Activated CD8-positive, alpha-beta T cell treated with anti-CD3 and anti-CD28 coated beads, Interleukin-2, amount 10 ng/mL, durations not matched to agents 7 days and 5 days (primary cell): ENCODE data around the gene RASIP1. TPM values are rescaled to one million over a fixed set of nuclear protein-coding genes. Genes with fewer than 3 reads are reported as not detected.

Source experiments
- ATAC-seq: fragments of 150-1000 bp; cut with Tn5 transposase; one replicate; pipeline ENCODE4 v1.10.0; 2021; ENCODE audit warnings: moderate library complexity
- CTCF ChIA-PET: fragments of 350-600 bp; sonication (Branson Sonifier 250); formaldehyde crosslinking; loops from one replicate; lab custom pipeline; 2021; ENCODE audit warnings: antibody characterized with exemption; lab: Charles Lee
- POLR2A ChIA-PET: fragments of 350-600 bp; sonication (Branson Sonifier 250); formaldehyde crosslinking; loops from one replicate; lab custom pipeline; 2021; ENCODE audit warnings: antibody characterized with exemption; lab: Charles Lee
- DNase-seq: peaks from one replicate; pipeline ENCODE4 v3.0.0-alpha.2; 2020
- H3K27ac Mint-ChIP-seq: one replicate; pipeline ENCODE4 v1.8.0; 2021; ENCODE audit warnings: mild to moderate bottlenecking, mixed read lengths
- H3K27me3 Mint-ChIP-seq: one replicate; pipeline ENCODE4 v1.8.0; 2021; ENCODE audit warnings: low read depth, mixed read lengths
- H3K36me3 Mint-ChIP-seq: one replicate; pipeline ENCODE4 v1.8.0; 2021; ENCODE audit warnings: low read depth, mixed read lengths
- H3K4me1 Mint-ChIP-seq: one replicate; pipeline ENCODE4 v1.8.0; 2021; ENCODE audit warnings: low read depth, mixed read lengths
- H3K4me3 Mint-ChIP-seq: one replicate; pipeline ENCODE4 v1.8.0; 2021; ENCODE audit warnings: mild to moderate bottlenecking, mixed read lengths
- H3K9me3 Mint-ChIP-seq: one replicate; pipeline ENCODE4 v1.8.0; 2022; ENCODE audit warnings: mixed read lengths; ENCODE audit not compliant: insufficient read depth
- total RNA-seq, 2 experiments: library from RNA; stranded (reverse); gene quantifications; one replicate each; pipeline ENCODE4 v1.2.3, GENCODE V29; 2021

Gene RASIP1
- total RNA-seq, 2 experiments from 2014 or later, result 0.26 to 0.42 TPM

GRCh38 chr19:48714759-48715675, 25.4 kb downstream of the RASIP1 start:
- no peak for DNase-seq
- CTCF ChIA-PET, result interaction anchor here (1.1 to 1.9 kb wide), 3 partner anchors 9 to 278 kb away, joined by 4 read pairs; partner anchors contain the start of genes GYS1 and RUVBL2
- POLR2A ChIA-PET, result interaction anchor here (1.0 to 1.1 kb wide), 2 partner anchors 10 to 22 kb away, joined by 3 read pairs; no protein-coding TSS in a partner anchor
- no peak for ATAC-seq
- Mint-ChIP-seq H3K4me1 (peaks cover 19% of the 10 kb centered on the region), H3K27me3 (peaks cover 2% of the 10 kb centered on the region), H3K36me3 (peaks cover 4% of the 10 kb centered on the region), H3K27ac (peak overlapping the region; percentile 87), H3K4me3 (peak overlapping the region; percentile 89), H3K9me3 (no peaks in the 10 kb centered on the region)

- no peaks in the 10 kb centered on the region for H3K9me3 Mint-ChIP-seq
- DNase-seq (peak; percentile 99), ATAC-seq (peak; percentile 95)
- peak overlapping the region; percentile 89 for H3K4me3 Mint-ChIP-seq
- H3K4me1 Mint-ChIP-seq, result peaks cover 19% of the 10 kb centered on the region
- H3K27me3 Mint-ChIP-seq, result peaks cover 2% of the 10 kb centered on the region
- peaks cover 4% of the 10 kb centered on the region for H3K36me3 Mint-ChIP-seq
- peak overlapping the region; percentile 87 for H3K27ac Mint-ChIP-seq
- POLR2A ChIA-PET, result interaction anchor here (0.6 to 1.6 kb wide), 5 partner anchors 11 to 158 kb away, joined by 3 to 5 read pairs (median 3); partner anchors contain the start of gene PPP1R15A
- CTCF ChIA-PET, result interaction anchor here (1.0 to 2.6 kb wide), 5 partner anchors 10 to 738 kb away, joined by 3 to 13 read pairs (median 4); partner anchors contain the start of genes GYS1, PIH1D1 and RUVBL2
Observed at GRCh38 chr19:48713864-48714755, 26.3 kb downstream of the RASIP1 start.

DNA sequence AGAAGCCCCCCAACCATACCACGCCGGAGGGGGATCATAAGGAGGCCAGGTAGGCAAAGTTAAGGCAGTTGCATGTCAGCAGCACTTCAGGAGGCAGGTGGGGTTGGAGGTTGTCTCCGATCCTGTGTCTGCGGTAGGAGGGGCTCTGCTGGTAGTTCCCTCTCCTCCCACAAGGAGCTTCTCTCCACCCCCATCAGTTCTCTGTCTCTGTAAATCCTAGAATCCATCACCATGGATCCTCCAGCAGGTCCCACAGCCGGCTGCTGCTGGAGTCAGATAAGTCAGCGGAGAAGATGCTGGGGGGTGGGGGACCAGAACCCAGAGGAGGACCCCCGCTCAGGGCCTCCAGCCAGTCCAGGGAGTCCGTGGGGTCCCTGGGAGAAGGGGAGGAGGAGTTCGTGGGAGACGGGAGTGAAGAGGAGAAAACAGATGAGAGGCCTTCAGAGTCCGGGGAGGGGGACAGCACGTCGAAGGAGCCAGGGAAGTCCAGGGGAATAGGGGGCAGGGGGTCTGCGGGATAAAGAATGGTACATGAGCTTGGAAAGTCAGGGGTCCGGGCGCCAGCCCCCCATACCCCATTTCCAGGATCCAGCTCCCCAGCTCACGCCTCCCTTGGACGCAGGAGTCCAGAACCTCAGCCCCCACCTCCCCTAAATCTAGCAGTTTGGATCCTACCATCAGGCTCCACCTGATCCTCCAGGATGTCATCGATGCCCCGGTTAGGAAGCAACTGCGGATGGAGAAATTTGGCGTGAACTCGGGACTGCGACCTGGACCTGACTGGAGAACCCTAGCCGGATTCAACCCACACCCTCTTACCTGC, 27.2 kb downstream of the RASIP1 start:
- Mint-ChIP-seq H3K27ac (peak overlapping the region; percentile 74), H3K9me3 (no peaks in the 10 kb centered on the region), H3K4me3 (peak overlapping the region; percentile 89), H3K4me1 (peaks cover 19% of the 10 kb centered on the region), H3K36me3 (peaks cover 4% of the 10 kb centered on the region), H3K27me3 (no peaks in the 10 kb centered on the region)
- CTCF ChIA-PET, result interaction anchor here (0.6 to 2.6 kb wide), 6 partner anchors 15 to 739 kb away, joined by 3 to 13 read pairs (median 4); partner anchors contain the start of genes CA11, GYS1, HSD17B14 and PIH1D1
- POLR2A ChIA-PET, result interaction anchor here (0.6 to 1.6 kb wide), 4 partner anchors 11 to 159 kb away, joined by 3 to 5 read pairs (median 4); partner anchors contain the start of gene PPP1R15A
- DNase-seq, result no peak
- no peak for ATAC-seq

DNA sequence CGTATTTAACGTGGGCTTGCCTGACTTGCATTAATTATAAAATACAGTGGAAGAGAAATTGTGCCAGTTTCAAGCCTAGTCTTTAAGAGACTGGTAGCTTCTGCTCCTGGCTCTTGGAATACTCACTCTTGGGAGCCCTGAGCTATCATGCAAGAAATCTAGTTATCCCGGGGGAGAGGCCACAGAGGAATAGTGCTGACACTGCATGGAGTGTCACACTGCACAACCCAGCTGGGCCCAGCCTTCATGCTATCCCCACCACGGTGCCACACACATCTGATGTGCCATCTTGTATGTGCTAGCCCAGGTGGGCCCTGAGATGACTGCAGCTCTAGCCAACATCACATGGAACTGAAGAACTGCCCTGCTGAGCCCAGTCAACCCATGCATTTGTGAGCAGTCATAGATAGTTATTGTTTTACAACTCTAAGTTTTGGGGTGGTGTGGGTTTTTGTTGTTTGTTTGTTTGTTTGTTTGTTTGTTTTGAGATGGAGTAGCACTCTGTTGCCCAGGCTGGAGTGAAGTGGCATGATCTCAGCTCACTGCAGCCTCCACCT, 29.2 kb downstream of the RASIP1 start:
- CTCF ChIA-PET, result interaction anchor here (1.2 to 1.5 kb wide), 2 partner anchors 14 to 16 kb away, joined by 3 read pairs; no protein-coding TSS in a partner anchor
- POLR2A ChIA-PET, result no interaction called here
- H3K27ac Mint-ChIP-seq, result no peak overlapping the region

GRCh38 chr19:48708471-48708870, 31.9 kb downstream of the RASIP1 start:
- Mint-ChIP-seq H3K4me1 (peaks cover 6% of the 10 kb centered on the region), H3K27me3 (no peaks in the 10 kb centered on the region), H3K36me3 (peaks cover 7% of the 10 kb centered on the region), H3K4me3 (no peak overlapping the region), H3K27ac (no peak overlapping the region), H3K9me3 (no peaks in the 10 kb centered on the region)
- ChIA-PET POLR2A (no interaction called here), CTCF (no interaction called here)
- ATAC-seq, result no peak
- no peak for DNase-seq

More for the DNA sequence above, 29.2 kb downstream of the RASIP1 start:
- H3K4me1 Mint-ChIP-seq, result peaks cover 19% of the 10 kb centered on the region
- no peak overlapping the region for H3K4me3 Mint-ChIP-seq
- H3K9me3 Mint-ChIP-seq, result no peaks in the 10 kb centered on the region
- H3K27me3 Mint-ChIP-seq, result no peaks in the 10 kb centered on the region
- ATAC-seq (no peak), DNase-seq (no peak)
- peaks cover 4% of the 10 kb centered on the region for H3K36me3 Mint-ChIP-seq

GRCh38 chr19:48705431-48705830, 35.0 kb downstream of the RASIP1 start:
- no peak for ATAC-seq
- POLR2A ChIA-PET, result no interaction called here

DNA sequence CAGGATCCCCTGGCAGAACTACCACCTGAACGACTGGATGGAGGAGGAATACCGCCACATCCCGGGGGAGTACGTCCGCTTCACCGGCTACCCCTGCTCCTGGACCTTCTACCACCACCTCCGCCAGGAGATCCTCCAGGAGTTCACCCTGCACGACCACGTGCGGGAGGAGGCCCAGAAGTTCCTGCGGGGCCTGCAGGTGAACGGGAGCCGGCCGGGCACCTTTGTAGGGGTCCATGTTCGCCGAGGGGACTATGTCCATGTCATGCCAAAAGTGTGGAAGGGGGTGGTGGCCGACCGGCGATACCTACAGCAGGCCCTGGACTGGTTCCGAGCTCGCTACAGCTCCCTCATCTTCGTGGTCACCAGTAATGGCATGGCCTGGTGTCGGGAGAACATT, 37.1 kb downstream of the RASIP1 start:
- Mint-ChIP-seq H3K4me1 (no peaks in the 10 kb centered on the region), H3K9me3 (no peaks in the 10 kb centered on the region), H3K27me3 (no peaks in the 10 kb centered on the region), H3K36me3 (peaks cover 4% of the 10 kb centered on the region), H3K4me3 (no peak overlapping the region), H3K27ac (no peak overlapping the region)
- DNase-seq, result no peak
- no peak for ATAC-seq
- ChIA-PET POLR2A (no interaction called here), CTCF (no interaction called here)

More at GRCh38 chr19:48705431-48705830, 35.0 kb downstream of the RASIP1 start:
- peaks cover 4% of the 10 kb centered on the region for H3K36me3 Mint-ChIP-seq
- DNase-seq, result no peak
- H3K27me3 Mint-ChIP-seq, result no peaks in the 10 kb centered on the region
- H3K9me3 Mint-ChIP-seq, result no peaks in the 10 kb centered on the region
- no peak overlapping the region for H3K4me3 Mint-ChIP-seq
- H3K27ac Mint-ChIP-seq, result no peak overlapping the region
- CTCF ChIA-PET, result no interaction called here
- no peaks in the 10 kb centered on the region for H3K4me1 Mint-ChIP-seq

DNA sequence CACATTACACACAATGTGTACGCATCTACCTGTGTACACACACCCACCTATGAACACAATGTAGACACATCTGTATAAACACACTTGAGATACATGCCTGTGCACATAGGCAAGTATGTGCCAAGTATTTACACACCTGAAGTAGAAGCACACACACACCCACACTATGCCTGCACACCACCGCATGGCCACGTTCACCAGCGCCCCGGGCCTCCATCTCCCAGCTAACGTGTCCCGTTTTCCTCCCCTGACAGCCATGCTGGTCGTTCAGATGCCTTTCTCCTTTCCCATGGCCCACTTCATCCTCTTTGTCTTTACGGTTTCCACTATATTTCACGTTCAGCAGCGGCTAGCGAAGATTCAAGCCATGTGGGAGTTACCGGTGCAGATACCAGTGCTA, 37.7 kb downstream of the RASIP1 start:
- Mint-ChIP-seq H3K27me3 (no peaks in the 10 kb centered on the region), H3K36me3 (peaks cover 4% of the 10 kb centered on the region), H3K4me1 (no peaks in the 10 kb centered on the region), H3K4me3 (no peak overlapping the region), H3K9me3 (no peaks in the 10 kb centered on the region), H3K27ac (no peak overlapping the region)
- POLR2A ChIA-PET, result no interaction called here
- CTCF ChIA-PET, result no interaction called here
- ATAC-seq, result no peak
- no peak for DNase-seq

GRCh38 chr19:48698046-48698445, 42.4 kb downstream of the RASIP1 start:
- no peaks in the 10 kb centered on the region for H3K9me3 Mint-ChIP-seq
- no peak for ATAC-seq
- no peak overlapping the region for H3K27ac Mint-ChIP-seq
- H3K4me1 Mint-ChIP-seq, result peaks cover 5% of the 10 kb centered on the region
- no peaks in the 10 kb centered on the region for H3K36me3 Mint-ChIP-seq
- DNase-seq, result no peak
- H3K4me3 Mint-ChIP-seq, result no peak overlapping the region
- ChIA-PET CTCF (interaction anchor here (1.0 to 1.1 kb wide), 2 partner anchors 15 to 23 kb away, joined by 3 read pairs; no protein-coding TSS in a partner anchor), POLR2A (no interaction called here)
- H3K27me3 Mint-ChIP-seq, result peaks cover 14% of the 10 kb centered on the region

DNA sequence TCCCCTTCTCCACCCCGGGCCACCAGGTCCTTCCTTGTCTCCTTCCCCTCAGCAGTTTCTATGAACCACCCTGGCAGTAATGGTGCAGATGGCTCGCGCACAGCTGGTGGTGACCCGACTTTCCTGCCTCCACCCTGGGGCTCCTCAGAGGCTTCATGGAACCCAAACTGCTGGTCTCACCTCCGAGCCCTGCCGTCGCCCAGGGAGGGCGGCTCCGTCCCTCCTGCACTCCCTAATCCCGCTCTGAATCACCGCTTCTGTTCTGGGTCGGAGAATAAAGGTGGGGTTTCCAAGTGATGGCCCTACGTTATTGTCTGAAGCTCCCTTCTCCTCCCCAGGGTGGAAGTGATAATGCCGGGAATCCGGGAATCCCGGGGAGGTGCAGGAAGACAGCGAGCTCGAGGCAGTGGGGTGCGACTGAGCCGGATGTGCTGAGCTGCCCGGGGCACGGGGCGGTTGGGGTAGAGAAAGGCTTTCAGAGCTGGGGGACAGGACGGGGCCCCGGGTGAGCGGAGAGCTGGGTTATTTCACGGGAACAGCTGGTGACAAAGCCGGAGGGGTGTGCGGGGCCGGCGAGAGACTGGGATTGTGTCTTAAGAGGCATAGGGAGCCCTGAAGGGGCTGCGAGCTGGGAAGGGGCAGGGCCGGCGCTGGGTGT, 43.9 kb downstream of the RASIP1 start:
- DNase-seq (no peak), ATAC-seq (peak; percentile 49)
- ChIA-PET POLR2A (no interaction called here), CTCF (interaction anchor here (1.2 kb wide), 1 partner anchor 21 kb away, joined by 5 read pairs; no protein-coding TSS in a partner anchor)
- Mint-ChIP-seq H3K9me3 (no peaks in the 10 kb centered on the region), H3K4me3 (no peak overlapping the region), H3K4me1 (peaks cover 5% of the 10 kb centered on the region), H3K27ac (no peak overlapping the region), H3K27me3 (peaks cover 14% of the 10 kb centered on the region), H3K36me3 (no peaks in the 10 kb centered on the region)
